ENCODE data around the gene ZNF570. TPM values are rescaled to one million over a fixed set of nuclear protein-coding genes. Genes with fewer than 3 reads are reported as not detected.

Gene ZNF570
- total RNA-seq, 2 donors from 2014 or later, result 2.8 to 3.2 TPM

Other genes with a start within 250 kb of the ZNF570 start
- 1 to 10 TPM; 3.9 to 5.3 TPM for gene ZNF527, start 98.3 kb upstream of the ZNF570 start, total RNA-seq
- gene ZNF569, start 1.9 kb upstream of the ZNF570 start, total RNA-seq, result 1 to 10 TPM; 1.4 to 1.6 TPM
- 1 to 10 TPM; 2.6 to 3.2 TPM for gene ZNF793, start 37.6 kb downstream of the ZNF570 start, total RNA-seq
- 1 to 10 TPM; 2.6 to 2.8 TPM for gene ZNF571, start 125.4 kb downstream of the ZNF570 start, total RNA-seq
- 1 to 10 TPM in 1 of 2 donors, under 1 TPM in 1; 0.92 to 1.3 TPM for gene ZNF540, start 125.5 kb downstream of the ZNF570 start, total RNA-seq
- 1 to 10 TPM; 6.4 to 8.3 TPM for gene ZFP30, start 186.1 kb downstream of the ZNF570 start, total RNA-seq

All from left colon (tissue), 2 donors.